Measurements from ENCODE around the gene TBC1D14.
"Not testable (repeated sequence)": the region's sequence is repeated elsewhere in the genome, so short reads cannot be mapped to it uniquely, and the experiment has no call there.

The TBC1D14 gene

GRCh38 chr4:6891436-6892170 lies 18.0 kb upstream of the TBC1D14 start:
- DNase-seq, result no peak

- DNase-seq, result no peak
Measured at GRCh38 chr4:6892190-6892908, 17.3 kb upstream of the TBC1D14 start.

- DNase-seq, result no peak
Measured at GRCh38 chr4:6892909-6893202, 16.8 kb upstream of the TBC1D14 start.

- DNase-seq, result no peak
Measured at GRCh38 chr4:6893449-6894085, 16.1 kb upstream of the TBC1D14 start.

- DNase-seq, result no peak
Measured at GRCh38 chr4:6894086-6894478, 15.5 kb upstream of the TBC1D14 start.

- DNase-seq, result no peak
Measured at GRCh38 chr4:6894528-6895498, 14.8 kb upstream of the TBC1D14 start.

- DNase-seq, result no peak
Measured at GRCh38 chr4:6896035-6896434, 13.6 kb upstream of the TBC1D14 start.

- no peak for DNase-seq
Measured at GRCh38 chr4:6898763-6899162, 10.9 kb upstream of the TBC1D14 start.

GRCh38 chr4:6900181-6900812 lies 9.3 kb upstream of the TBC1D14 start:
- no peak for DNase-seq

- DNase-seq, result no peak
Measured at GRCh38 chr4:6900956-6901355, 8.7 kb upstream of the TBC1D14 start.

GRCh38 chr4:6901669-6902317 lies 7.8 kb upstream of the TBC1D14 start:
- DNase-seq, result no peak

GRCh38 chr4:6902318-6903042 lies 7.1 kb upstream of the TBC1D14 start:
- DNase-seq, result no peak

- DNase-seq, result peak; percentile 43
Measured at GRCh38 chr4:6905516-6906445, 3.8 kb upstream of the TBC1D14 start.

GRCh38 chr4:6906486-6906885 lies 3.1 kb upstream of the TBC1D14 start:
- DNase-seq, result not testable (repeated sequence)

GRCh38 chr4:6907658-6908191 lies 1.9 kb upstream of the TBC1D14 start:
- DNase-seq, result no peak

- no peak for DNase-seq
Measured at GRCh38 chr4:6908432-6909112, 1.1 kb upstream of the TBC1D14 start.

- DNase-seq, result no peak
Measured at GRCh38 chr4:6909970-6910339, 329 bp downstream of the TBC1D14 start.

- no peak for DNase-seq
Measured at GRCh38 chr4:6910340-6910959, 824 bp downstream of the TBC1D14 start.

All from NCI-H2171 (cell line).